ENCODE results near the gene CGRRF1.

Gene CGRRF1

GRCh38 chr14:54489731-54490444 is 19.8 kb upstream of the CGRRF1 start:
- no peak for DNase-seq (ENCODE audit: low read depth in 1 of 2, low spot score in 1 of 2)

GRCh38 chr14:54490445-54491175 is 19.1 kb upstream of the CGRRF1 start:
- DNase-seq (ENCODE audit: low read depth in 1 of 2, low spot score in 1 of 2), result no peak

- DNase-seq (ENCODE audit: low read depth in 1 of 2, low spot score in 1 of 2), result no peak
These were observed 16.4 kb upstream of the CGRRF1 start for GRCh38 chr14:54493293-54493692.

- DNase-seq (ENCODE audit: low read depth in 1 of 2, low spot score in 1 of 2), result no peak
These were observed 12.5 kb upstream of the CGRRF1 start for GRCh38 chr14:54497224-54497623.

GRCh38 chr14:54498095-54498531 is 11.6 kb upstream of the CGRRF1 start:
- no peak for DNase-seq (ENCODE audit: low read depth in 1 of 2, low spot score in 1 of 2)

- no peak for DNase-seq (ENCODE audit: low read depth in 1 of 2, low spot score in 1 of 2)
These were observed 11.1 kb upstream of the CGRRF1 start for GRCh38 chr14:54498579-54498978.

GRCh38 chr14:54500744-54501143 is 9.0 kb upstream of the CGRRF1 start:
- DNase-seq (ENCODE audit: low read depth in 1 of 2, low spot score in 1 of 2), result no peak

GRCh38 chr14:54501480-54501879 is 8.2 kb upstream of the CGRRF1 start:
- DNase-seq (ENCODE audit: low read depth in 1 of 2, low spot score in 1 of 2), result no peak

GRCh38 chr14:54502602-54503001 is 7.1 kb upstream of the CGRRF1 start:
- no peak for DNase-seq (ENCODE audit: low read depth in 1 of 2, low spot score in 1 of 2)

GRCh38 chr14:54503486-54503885 is 6.2 kb upstream of the CGRRF1 start:
- no peak for DNase-seq (ENCODE audit: low read depth in 1 of 2, low spot score in 1 of 2)

- no peak for DNase-seq (ENCODE audit: low read depth in 1 of 2, low spot score in 1 of 2)
These were observed 2.7 kb downstream of the CGRRF1 start for GRCh38 chr14:54512393-54512792.

GRCh38 chr14:54515670-54516069 is 6.0 kb downstream of the CGRRF1 start:
- no peak for DNase-seq (ENCODE audit: low read depth in 1 of 2, low spot score in 1 of 2)

GRCh38 chr14:54516709-54517108 is 7.0 kb downstream of the CGRRF1 start:
- DNase-seq (ENCODE audit: low read depth in 1 of 2, low spot score in 1 of 2), result no peak

- no peak for DNase-seq (ENCODE audit: low read depth in 1 of 2, low spot score in 1 of 2)
These were observed 14.7 kb downstream of the CGRRF1 start for GRCh38 chr14:54524410-54524809.

- no peak for DNase-seq (ENCODE audit: low read depth in 1 of 2, low spot score in 1 of 2)
These were observed 19.3 kb downstream of the CGRRF1 start for GRCh38 chr14:54528973-54529372.

GRCh38 chr14:54529811-54530210 is 20.1 kb downstream of the CGRRF1 start:
- DNase-seq (ENCODE audit: low read depth in 1 of 2, low spot score in 1 of 2), result no peak

- no peak for DNase-seq (ENCODE audit: low read depth in 1 of 2, low spot score in 1 of 2)
These were observed 22.7 kb downstream of the CGRRF1 start for GRCh38 chr14:54532111-54533012.

- no peak for DNase-seq (ENCODE audit: low read depth in 1 of 2, low spot score in 1 of 2)
These were observed 23.4 kb downstream of the CGRRF1 start for GRCh38 chr14:54533100-54533499.

GRCh38 chr14:54535126-54535525 is 25.4 kb downstream of the CGRRF1 start:
- DNase-seq (ENCODE audit: low read depth in 1 of 2, low spot score in 1 of 2), result no peak

- no peak for DNase-seq (ENCODE audit: low read depth in 1 of 2, low spot score in 1 of 2)
These were observed 25.9 kb downstream of the CGRRF1 start for GRCh38 chr14:54535646-54536045.

GRCh38 chr14:54537651-54538050 is 27.9 kb downstream of the CGRRF1 start:
- no peak for DNase-seq (ENCODE audit: low read depth in 1 of 2, low spot score in 1 of 2)

GRCh38 chr14:54538055-54538454 is 28.3 kb downstream of the CGRRF1 start:
- no peak for DNase-seq (ENCODE audit: low read depth in 1 of 2, low spot score in 1 of 2)

Data from activated CD4-positive, alpha-beta T cell treated with anti-CD3 and anti-CD28 coated beads, Interleukin-2, amount 50 U/mL, for 24 hours (primary cell).